ENCODE results near the gene STK10.

STK10 gene

GRCh38 chr5:172140866-172141265 is 47.2 kb downstream of the STK10 start:
- DNase-seq = no peak

- no peak for DNase-seq
These were observed 47.9 kb downstream of the STK10 start for GRCh38 chr5:172140120-172140519.

- DNase-seq = no peak
These were observed 51.0 kb downstream of the STK10 start for GRCh38 chr5:172137046-172137445.

- DNase-seq = peak; percentile 78
These were observed 54.5 kb downstream of the STK10 start for GRCh38 chr5:172133359-172134029.

- no peak for DNase-seq
These were observed 56.3 kb downstream of the STK10 start for GRCh38 chr5:172131690-172132089.

- no peak for DNase-seq
These were observed 58.6 kb downstream of the STK10 start for GRCh38 chr5:172129256-172129910.

- no peak for DNase-seq
These were observed 60.4 kb downstream of the STK10 start for GRCh38 chr5:172127581-172127980.

GRCh38 chr5:172123269-172123692 is 64.7 kb downstream of the STK10 start:
- DNase-seq = no peak

GRCh38 chr5:172119921-172120688 is 67.9 kb downstream of the STK10 start:
- DNase-seq = no peak

GRCh38 chr5:172118891-172119290 is 69.1 kb downstream of the STK10 start:
- no peak for DNase-seq

GRCh38 chr5:172117977-172118701 is 69.9 kb downstream of the STK10 start:
- DNase-seq = no peak

GRCh38 chr5:172115541-172115982 is 72.5 kb downstream of the STK10 start:
- no peak for DNase-seq

- DNase-seq = peak; percentile 83
These were observed 73.1 kb downstream of the STK10 start for GRCh38 chr5:172114875-172115422.

GRCh38 chr5:172113036-172113435 is 75.0 kb downstream of the STK10 start:
- DNase-seq = peak; percentile 73

GRCh38 chr5:172111852-172112225 is 76.2 kb downstream of the STK10 start:
- DNase-seq = no peak

- DNase-seq = peak; percentile 91
These were observed 76.8 kb downstream of the STK10 start for GRCh38 chr5:172110921-172111851.

- DNase-seq = no peak
These were observed 77.7 kb downstream of the STK10 start for GRCh38 chr5:172110260-172110815.

GRCh38 chr5:172109749-172110148 is 78.3 kb downstream of the STK10 start:
- DNase-seq = no peak

GRCh38 chr5:172107571-172107970 is 80.5 kb downstream of the STK10 start:
- DNase-seq = no peak

- DNase-seq = peak; percentile 74
These were observed 81.3 kb downstream of the STK10 start for GRCh38 chr5:172106511-172107356.
